ENCODE results near the gene OPCML.

Gene OPCML

DNA sequence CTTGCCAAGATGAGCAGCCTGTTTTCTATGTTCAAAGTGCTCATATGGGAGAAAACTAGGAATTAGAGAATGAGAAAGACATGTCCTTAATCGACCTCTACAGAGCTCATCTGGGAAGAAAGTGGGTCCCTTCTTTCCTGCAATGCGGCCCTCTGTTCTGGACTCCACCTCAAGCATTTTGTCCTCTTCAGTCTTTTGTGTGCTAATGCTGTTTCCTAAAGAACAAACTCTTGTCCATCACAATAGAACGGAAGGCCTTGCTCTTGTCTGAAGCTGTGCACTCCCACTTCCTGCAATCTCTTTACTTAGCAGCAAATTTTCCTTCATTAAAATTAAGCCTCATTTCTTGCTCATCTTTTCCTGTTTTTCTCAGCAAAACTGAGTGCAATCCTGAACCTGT lies 206.6 kb downstream of the OPCML start:
- no peak for DNase-seq (ENCODE audit: low read depth in 1 of 2, low spot score in 1 of 2)
- Histone ChIP-seq H3K4me3 (replicated peaks; ENCODE audit: insufficient read depth, low read length) (no peak overlapping the region), H3K27ac (replicated peaks) (no peak overlapping the region), H3K27me3 (ENCODE audit: insufficient read depth, poor library complexity, severe bottlenecking) (no peaks in the 10 kb centered on the region)
- TF ChIP-seq POLR2AphosphoS5 (IDR thresholded peaks at IDR 0.05; ENCODE audit: low read depth) = no peak

DNA sequence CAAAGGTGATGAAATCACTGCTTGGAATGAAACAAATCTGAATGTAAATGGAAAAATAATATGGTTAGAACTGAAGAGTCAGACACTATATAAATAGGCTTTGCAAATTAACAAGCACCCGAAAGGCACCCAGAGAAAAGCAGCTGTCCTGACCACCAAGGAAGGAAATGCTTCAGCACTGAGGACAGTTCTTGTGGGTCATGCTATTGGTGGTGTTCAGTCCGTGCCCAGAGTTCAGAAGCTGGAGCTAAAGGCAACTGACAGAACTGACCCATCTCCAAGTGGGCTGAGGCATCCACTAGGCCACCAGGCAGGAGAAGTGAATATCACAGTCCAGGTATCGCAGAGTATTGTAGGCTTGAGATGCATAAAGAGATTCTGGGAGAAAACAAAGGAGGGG lies 208.9 kb downstream of the OPCML start:
- Histone ChIP-seq H3K27ac (replicated peaks) (no peak overlapping the region), H3K27me3 (ENCODE audit: insufficient read depth, poor library complexity, severe bottlenecking) (no peaks in the 10 kb centered on the region), H3K4me3 (replicated peaks; ENCODE audit: insufficient read depth, low read length) (no peak overlapping the region)
- DNase-seq (ENCODE audit: low read depth in 1 of 2, low spot score in 1 of 2) = no peak
- TF ChIP-seq SPI1 (IDR thresholded peaks at IDR 0.05; ENCODE audit: borderline replicate concordance, low read depth) (no peak), POLR2AphosphoS5 (IDR thresholded peaks at IDR 0.05; ENCODE audit: low read depth) (no peak), GABPA (IDR thresholded peaks at IDR 0.05; ENCODE audit: low read depth) (no peak)
- TF ChIP-seq, protein P1, sequence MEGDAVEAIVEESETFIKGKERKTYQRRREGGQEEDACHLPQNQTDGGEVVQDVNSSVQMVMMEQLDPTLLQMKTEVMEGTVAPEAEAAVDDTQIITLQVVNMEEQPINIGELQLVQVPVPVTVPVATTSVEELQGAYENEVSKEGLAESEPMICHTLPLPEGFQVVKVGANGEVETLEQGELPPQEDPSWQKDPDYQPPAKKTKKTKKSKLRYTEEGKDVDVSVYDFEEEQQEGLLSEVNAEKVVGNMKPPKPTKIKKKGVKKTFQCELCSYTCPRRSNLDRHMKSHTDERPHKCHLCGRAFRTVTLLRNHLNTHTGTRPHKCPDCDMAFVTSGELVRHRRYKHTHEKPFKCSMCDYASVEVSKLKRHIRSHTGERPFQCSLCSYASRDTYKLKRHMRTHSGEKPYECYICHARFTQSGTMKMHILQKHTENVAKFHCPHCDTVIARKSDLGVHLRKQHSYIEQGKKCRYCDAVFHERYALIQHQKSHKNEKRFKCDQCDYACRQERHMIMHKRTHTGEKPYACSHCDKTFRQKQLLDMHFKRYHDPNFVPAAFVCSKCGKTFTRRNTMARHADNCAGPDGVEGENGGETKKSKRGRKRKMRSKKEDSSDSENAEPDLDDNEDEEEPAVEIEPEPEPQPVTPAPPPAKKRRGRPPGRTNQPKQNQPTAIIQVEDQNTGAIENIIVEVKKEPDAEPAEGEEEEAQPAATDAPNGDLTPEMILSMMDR (IDR thresholded peaks at IDR 0.05; ENCODE audit: insufficient read depth, low read length) = no peak
- TF ChIP-seq, protein P2, sequence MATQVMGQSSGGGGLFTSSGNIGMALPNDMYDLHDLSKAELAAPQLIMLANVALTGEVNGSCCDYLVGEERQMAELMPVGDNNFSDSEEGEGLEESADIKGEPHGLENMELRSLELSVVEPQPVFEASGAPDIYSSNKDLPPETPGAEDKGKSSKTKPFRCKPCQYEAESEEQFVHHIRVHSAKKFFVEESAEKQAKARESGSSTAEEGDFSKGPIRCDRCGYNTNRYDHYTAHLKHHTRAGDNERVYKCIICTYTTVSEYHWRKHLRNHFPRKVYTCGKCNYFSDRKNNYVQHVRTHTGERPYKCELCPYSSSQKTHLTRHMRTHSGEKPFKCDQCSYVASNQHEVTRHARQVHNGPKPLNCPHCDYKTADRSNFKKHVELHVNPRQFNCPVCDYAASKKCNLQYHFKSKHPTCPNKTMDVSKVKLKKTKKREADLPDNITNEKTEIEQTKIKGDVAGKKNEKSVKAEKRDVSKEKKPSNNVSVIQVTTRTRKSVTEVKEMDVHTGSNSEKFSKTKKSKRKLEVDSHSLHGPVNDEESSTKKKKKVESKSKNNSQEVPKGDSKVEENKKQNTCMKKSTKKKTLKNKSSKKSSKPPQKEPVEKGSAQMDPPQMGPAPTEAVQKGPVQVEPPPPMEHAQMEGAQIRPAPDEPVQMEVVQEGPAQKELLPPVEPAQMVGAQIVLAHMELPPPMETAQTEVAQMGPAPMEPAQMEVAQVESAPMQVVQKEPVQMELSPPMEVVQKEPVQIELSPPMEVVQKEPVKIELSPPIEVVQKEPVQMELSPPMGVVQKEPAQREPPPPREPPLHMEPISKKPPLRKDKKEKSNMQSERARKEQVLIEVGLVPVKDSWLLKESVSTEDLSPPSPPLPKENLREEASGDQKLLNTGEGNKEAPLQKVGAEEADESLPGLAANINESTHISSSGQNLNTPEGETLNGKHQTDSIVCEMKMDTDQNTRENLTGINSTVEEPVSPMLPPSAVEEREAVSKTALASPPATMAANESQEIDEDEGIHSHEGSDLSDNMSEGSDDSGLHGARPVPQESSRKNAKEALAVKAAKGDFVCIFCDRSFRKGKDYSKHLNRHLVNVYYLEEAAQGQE (IDR thresholded peaks at IDR 0.05; ENCODE audit: insufficient replicate concordance, low read depth) = peak; percentile 59

DNA sequence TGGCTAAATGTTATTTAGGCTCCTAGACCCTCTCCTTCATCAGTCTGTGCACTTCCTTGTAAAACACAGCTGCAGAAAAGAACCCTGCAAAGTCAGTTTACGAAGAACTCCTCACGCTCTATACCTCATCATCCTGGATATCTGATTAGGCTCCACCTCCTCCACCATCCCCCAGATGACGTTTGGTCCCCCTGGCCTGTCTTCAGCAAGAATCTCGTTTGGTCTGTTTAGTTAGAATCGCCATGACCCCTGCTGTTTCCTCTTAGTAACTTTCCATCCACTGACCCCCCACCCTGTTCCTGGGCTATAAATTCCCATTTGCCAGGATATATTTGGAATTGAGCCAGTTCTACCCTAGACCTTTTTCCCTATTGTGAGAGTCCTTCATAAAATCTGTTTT lies 214.1 kb downstream of the OPCML start:
- no peak overlapping the region for H3K4me3 ChIP-seq (replicated peaks; ENCODE audit: insufficient read depth, low read length)
- H3K27ac ChIP-seq (replicated peaks) = no peak overlapping the region
- no peak for TF ChIP-seq POLR2AphosphoS5 (IDR thresholded peaks at IDR 0.05; ENCODE audit: low read depth)
- no peak for TF ChIP-seq SPI1 (IDR thresholded peaks at IDR 0.05; ENCODE audit: borderline replicate concordance, low read depth)
- TF ChIP-seq GABPA (IDR thresholded peaks at IDR 0.05; ENCODE audit: low read depth) = no peak
- TF ChIP-seq, protein P1 (IDR thresholded peaks at IDR 0.05; ENCODE audit: insufficient read depth, low read length) = no peak
- TF ChIP-seq, protein P2 (IDR thresholded peaks at IDR 0.05; ENCODE audit: insufficient replicate concordance, low read depth) = no peak
- H3K27me3 ChIP-seq (ENCODE audit: insufficient read depth, poor library complexity, severe bottlenecking) = no peaks in the 10 kb centered on the region
- DNase-seq (ENCODE audit: low read depth in 1 of 2, low spot score in 1 of 2) = no peak

DNA sequence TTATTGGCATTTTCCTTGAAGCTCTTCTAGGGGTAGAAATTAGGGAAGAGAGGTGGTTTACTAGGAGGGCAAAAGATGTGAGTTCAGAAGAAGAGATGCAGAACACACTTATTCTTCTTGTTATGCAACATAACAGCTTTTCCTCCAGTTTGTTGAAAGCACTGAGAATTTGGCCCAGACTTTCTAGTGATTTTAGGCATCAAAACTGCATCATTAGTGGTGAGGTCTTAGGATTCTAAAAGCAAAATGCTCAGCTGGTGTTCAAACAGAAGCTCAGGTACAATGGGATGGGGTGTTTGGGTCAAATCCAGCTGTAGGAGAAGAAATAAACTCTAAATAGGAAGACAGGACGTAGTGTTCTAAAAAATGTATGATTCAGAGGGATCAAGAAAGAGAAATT lies 221.1 kb downstream of the OPCML start:
- DNase-seq (ENCODE audit: low read depth in 1 of 2, low spot score in 1 of 2) = no peak
- Histone ChIP-seq H3K4me3 (replicated peaks; ENCODE audit: insufficient read depth, low read length) (no peak overlapping the region), H3K27ac (replicated peaks) (no peak overlapping the region), H3K27me3 (ENCODE audit: insufficient read depth, poor library complexity, severe bottlenecking) (no peaks in the 10 kb centered on the region)
- TF ChIP-seq POLR2AphosphoS5 (IDR thresholded peaks at IDR 0.05; ENCODE audit: low read depth) = no peak
- TF ChIP-seq, protein P2 (IDR thresholded peaks at IDR 0.05; ENCODE audit: insufficient replicate concordance, low read depth) = no peak
- no peak for TF ChIP-seq SPI1 (IDR thresholded peaks at IDR 0.05; ENCODE audit: borderline replicate concordance, low read depth)
- TF ChIP-seq, protein P1 (IDR thresholded peaks at IDR 0.05; ENCODE audit: insufficient read depth, low read length) = no peak

Measured in HL-60 (cell line).